ENCODE data around the gene ZFHX3.
"Not testable (repeated sequence)": the region's sequence is repeated elsewhere in the genome, so short reads cannot be mapped to it uniquely, and the experiment has no call there.

ZFHX3 gene, protein sequence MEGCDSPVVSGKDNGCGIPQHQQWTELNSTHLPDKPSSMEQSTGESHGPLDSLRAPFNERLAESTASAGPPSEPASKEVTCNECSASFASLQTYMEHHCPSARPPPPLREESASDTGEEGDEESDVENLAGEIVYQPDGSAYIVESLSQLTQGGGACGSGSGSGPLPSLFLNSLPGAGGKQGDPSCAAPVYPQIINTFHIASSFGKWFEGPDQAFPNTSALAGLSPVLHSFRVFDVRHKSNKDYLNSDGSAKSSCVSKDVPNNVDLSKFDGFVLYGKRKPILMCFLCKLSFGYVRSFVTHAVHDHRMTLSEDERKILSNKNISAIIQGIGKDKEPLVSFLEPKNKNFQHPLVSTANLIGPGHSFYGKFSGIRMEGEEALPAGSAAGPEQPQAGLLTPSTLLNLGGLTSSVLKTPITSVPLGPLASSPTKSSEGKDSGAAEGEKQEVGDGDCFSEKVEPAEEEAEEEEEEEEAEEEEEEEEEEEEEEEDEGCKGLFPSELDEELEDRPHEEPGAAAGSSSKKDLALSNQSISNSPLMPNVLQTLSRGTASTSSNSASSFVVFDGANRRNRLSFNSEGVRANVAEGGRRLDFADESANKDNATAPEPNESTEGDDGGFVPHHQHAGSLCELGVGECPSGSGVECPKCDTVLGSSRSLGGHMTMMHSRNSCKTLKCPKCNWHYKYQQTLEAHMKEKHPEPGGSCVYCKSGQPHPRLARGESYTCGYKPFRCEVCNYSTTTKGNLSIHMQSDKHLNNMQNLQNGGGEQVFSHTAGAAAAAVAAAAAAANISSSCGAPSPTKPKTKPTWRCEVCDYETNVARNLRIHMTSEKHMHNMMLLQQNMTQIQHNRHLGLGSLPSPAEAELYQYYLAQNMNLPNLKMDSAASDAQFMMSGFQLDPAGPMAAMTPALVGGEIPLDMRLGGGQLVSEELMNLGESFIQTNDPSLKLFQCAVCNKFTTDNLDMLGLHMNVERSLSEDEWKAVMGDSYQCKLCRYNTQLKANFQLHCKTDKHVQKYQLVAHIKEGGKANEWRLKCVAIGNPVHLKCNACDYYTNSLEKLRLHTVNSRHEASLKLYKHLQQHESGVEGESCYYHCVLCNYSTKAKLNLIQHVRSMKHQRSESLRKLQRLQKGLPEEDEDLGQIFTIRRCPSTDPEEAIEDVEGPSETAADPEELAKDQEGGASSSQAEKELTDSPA (N-terminal part only)
- total RNA-seq = 0.96 to 3.8 reads per million in 2 experiments

DNA sequence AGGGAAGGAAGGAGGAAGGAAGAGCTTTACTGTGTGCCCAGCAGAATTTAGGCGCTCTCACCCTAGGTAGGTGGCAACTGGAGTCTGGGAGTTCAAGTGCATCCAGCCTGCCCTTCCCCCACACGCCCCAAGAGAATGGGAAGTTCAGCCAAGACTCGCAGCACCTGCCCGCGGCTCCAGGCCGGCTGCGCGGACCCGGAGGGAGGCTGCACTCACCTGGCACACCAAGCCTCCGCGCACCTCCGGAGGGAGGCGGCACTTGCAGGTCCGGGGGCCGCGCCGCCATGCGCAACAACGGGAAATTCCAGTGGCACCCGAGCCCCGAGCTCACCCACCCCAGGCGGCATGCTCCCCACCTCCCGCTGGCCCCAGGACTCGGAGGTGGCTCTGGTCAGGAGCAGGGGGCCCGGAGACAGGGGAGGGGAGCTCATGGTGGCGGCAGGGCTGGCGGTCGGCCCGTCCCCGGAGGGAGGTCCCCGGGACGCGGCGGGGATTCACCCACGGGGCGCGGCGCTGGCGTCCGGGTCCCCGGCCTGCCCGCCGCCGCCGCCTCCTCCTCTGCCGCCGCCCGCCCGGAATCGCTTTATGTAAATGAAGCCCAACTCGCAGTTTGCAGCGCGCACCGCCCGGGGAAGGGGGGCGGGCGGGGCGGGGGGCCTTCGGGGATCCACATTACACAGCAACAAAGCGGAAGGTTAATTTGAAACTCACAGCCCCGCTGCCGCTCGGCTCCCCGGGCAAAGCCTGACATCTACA is at the start of gene ZFHX3:
ZFHX3 (minus strand) TSS at position 593 of the 756 bp plus-strand sequence. CDS start 87,983 bp downstream, outside the sequence.
- DNase-seq (ENCODE audit: low read depth) = no peak

DNA sequence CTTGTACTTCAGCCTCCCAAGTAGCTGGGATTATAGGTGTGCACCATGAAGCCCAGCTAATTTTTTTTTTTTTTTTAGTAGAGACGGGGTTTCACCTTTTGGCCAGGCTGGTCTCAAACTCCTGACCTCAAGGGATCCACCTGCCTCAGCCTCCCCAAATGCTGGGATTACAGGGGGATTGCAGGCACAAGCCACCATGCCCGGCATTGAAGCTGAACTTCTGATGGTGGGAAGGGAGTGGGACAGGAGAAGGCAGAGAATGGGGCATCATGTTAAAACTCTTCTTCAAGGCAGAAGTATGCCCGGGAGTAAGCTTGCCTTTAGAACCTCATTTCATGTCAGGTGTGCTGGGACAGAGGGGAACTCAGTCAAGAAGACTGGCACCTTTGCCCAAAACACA is 48.6 kb upstream of the ZFHX3 start:
- no peak for DNase-seq (ENCODE audit: low read depth)

DNA sequence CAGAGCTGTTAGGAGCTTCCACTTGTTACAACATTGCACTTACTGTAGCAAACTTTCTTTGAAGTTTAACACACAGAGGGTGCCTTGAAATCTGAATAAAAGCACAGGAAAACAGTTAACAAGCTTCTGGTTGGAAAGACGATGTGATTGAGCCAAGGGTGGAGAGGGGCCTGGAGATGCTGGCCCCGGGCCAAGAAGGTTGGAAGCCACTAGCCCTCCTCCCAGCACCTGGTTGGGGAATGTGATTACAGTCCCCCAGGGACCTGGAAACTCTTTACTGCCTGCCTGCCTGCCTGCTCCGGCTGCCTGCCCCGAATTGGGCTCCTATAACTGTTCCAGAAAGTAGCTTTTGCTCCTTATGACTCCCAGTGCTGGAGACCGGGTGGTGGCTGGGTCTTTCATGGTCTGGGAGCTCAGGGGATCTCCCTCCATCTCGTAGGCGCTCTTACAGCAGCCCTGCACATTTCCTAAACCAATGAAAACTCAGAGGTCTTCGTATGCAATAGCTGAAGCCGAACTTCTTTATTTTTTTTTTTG is 48.0 kb upstream of the ZFHX3 start:
- DNase-seq (ENCODE audit: low read depth) = no peak

DNA sequence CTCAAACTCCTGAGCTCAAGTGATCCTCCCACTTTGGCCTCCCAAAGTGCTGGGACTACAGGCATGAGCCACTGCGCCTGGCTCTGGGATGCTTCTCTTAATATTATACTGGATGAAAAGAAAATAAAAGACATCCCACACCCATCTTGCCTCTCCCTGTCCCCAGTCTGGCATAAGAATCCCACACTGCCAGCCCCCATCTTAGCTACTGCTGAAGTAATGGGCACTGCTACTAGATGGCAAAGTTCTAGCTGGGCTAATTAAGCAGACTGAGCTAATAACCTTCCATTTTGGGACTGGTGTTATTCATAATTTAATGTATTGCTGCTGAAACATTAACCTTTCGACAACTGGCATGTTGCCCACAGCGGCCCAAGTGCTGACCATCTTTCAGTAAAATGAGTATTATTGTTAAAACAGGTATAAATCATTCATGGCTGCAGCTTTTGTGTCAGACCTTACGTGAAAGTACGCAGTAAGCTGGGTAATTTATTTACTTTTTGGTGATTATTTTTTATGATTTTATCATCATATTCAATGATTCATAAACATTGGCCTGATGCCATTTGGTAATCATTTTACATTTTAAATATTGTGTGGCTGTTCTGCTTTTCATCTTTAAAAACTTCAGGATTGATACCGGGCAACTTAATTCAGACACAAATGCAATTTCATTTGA is 47.4 kb upstream of the ZFHX3 start:
- no peak for DNase-seq (ENCODE audit: low read depth)

DNA sequence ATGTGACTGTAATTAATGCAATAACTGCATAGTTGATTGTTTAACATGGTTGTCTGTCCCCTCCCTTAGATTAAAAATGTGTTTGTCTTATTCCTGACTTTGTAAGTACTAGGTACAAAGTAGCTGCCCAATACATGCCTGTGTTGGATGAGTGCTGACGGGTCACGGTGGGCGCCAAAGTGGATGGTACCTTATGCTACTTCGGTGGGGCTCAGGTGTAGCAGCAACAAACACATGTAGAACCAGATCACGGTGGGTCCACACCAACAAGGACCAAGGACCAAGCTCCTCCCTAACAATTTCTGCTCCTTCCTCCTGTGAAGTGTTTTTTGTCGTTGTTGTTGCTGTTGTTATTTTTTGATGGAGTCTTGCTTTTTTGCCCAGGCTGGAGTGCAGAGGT is 46.4 kb upstream of the ZFHX3 start:
- DNase-seq (ENCODE audit: low read depth) = no peak

DNA sequence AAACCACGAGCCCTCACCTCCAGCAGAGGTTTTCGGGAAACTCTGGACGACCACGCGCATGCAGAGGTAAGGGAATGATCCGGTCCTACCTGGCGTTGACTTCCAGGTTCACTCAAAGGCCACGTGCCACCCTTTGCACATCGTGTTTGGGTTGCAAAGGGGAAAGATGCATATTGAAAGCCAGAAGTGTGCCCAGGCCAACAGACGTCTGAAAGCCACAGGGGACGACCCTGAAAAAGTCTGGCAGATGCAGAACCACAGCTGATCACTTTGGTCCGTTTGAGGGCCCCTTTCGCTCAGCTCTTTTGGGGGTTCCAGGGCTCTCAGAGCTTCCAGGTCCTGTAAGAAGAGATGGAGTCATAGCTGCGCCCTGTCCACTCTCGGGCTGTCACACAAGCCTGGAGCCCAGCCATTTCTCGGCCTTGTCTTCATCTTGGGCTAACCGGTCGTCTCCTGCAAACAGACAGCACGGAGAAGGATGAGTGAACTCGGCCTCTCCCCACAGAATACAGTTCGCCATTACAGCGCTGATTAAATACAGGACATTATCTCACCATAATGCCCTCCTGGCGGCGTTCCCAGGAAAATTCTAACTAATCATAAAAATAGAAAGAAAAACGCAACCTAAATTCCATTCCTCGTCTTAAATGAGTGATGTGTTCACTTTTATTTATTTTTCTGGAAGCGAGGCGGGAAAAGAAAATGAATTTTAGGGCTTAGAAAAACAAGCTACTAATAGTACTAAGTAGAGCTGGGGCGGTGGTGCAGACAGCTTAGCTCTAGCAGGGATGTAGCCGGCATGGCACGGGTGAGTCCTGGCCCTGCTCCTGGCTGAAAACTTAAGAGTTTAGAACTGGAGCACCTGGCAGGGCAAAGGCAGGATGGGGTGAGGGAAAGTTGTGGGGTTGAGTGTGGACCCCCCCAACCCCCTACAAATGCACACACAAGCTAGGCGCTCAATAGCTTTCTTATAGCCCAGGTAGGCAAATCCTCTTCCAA is 45.5 kb upstream of the ZFHX3 start:
- no peak for DNase-seq (ENCODE audit: low read depth)

DNA sequence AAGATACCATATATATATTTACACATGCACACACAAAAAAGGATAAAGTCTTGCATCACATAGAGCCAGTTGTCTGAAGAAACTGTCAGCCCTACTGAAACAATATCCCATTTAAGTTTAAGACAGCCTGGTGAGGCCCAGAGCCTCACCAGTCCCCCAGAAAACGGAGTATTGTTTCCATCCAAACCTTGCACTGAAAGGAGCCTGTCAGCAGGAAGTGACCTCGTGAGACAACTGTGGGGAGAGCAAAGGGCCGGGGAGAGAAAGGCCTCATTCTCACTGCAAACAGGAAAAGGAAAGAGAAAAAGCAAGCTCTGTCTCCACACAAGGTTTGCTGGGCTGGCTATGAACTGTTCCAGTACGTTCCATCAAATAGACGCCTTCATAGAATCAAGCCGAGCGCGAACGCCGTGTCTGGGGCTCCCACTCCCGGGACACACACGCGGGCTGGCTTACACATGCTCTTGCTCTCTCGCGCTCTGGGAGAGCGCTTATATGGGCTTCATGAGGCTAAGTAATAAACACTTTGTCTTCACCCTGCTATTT is 44.4 kb upstream of the ZFHX3 start:
- DNase-seq (ENCODE audit: low read depth) = no peak

DNA sequence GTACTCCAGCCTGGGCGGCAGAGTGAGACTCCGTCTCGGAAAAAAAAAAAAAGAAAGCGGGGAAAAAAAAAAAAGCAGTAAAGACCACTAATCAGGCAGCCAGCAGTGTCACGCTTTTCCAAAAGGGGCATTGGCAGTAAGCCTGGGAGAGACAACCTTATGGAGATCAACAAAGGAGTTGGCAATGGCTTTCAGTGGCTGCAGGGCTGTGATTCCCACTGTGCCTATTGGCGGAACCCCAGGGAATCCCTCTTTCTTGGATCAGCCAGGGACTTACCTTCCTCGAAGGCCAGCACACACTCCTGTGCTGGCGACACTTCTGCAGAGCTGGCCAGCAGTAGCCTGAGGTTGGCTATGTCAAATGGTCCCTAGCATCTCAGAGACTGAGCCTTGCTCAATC is 43.2 kb upstream of the ZFHX3 start:
- no peak for DNase-seq (ENCODE audit: low read depth)

DNA sequence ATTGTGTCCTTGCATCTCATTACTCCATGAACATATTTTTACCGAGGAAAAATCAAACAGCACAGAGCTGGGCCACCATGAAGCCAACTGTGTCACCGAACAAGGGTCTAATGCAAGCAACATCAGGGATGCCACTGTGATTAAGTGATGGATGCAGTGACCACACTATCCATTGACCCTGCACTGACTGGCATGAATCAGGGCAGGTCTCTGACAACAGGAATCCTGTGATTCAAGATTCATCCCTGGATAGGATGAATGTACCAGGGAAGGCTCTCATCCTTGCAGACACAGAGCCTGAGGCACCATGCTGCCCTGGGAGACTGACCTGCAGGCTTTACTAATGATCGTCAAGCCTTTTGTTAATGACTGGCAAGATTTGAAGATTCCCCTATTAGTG is 41.5 kb upstream of the ZFHX3 start:
- no peak for DNase-seq (ENCODE audit: low read depth)

DNA sequence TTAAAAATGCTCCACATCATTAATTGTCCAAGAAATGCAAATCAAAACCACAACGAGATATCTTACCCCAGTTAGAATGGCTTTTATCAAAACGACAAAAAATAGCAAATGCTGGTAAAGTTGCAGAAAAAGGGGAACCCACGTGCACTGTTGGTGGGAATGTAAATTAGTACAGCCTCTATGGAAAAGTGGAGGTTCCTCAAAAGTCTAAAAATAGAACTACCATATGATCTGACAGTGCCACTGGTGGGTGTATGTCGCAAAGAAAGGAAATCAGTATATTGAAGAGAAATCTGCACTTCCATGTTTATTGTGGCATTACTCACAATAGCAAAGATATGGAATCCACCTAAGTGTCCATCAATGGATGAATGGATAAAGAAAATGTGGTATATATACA is 38.2 kb upstream of the ZFHX3 start:
- no peak for DNase-seq (ENCODE audit: low read depth)

DNA sequence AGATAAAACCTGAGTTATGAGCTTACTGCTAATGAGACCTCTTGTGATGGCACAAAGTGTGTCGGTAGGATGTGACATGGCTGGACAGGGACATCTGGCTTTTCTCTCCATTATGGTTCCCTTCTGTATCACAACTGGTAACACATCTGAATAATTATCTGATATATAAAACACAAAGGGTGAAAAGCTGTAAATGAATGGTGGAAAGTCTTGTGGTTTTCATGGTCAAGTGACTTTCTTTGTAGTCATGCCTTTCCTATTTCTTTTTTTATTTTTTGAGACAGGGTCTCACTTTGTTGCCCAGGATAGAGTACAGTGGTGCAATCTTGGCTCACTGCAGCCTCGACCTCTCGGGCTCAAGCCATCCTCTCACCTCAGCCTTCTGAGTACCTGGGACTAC is 35.3 kb upstream of the ZFHX3 start:
- DNase-seq (ENCODE audit: low read depth) = no peak

DNA sequence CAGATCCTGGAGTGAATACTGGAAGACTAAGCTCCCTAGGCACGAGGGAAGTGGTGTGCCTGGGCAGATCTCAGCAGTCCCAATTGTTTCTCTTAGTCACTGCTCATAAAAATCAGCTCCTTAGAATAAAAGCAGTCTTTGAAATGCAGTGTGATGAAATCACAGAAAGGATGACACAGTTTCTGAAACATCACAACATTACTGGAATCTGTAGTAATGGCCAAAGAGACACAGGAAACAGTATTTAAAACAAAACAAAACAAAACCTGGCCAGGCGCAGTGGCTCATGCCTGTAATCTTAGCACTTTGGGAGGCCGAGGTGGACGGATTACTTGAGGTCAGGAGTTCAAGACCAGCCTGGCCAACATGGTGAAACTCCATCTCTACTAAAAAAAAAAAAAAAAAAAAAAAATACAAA is 34.7 kb upstream of the ZFHX3 start:
- not testable (repeated sequence) for DNase-seq (ENCODE audit: low read depth)

DNA sequence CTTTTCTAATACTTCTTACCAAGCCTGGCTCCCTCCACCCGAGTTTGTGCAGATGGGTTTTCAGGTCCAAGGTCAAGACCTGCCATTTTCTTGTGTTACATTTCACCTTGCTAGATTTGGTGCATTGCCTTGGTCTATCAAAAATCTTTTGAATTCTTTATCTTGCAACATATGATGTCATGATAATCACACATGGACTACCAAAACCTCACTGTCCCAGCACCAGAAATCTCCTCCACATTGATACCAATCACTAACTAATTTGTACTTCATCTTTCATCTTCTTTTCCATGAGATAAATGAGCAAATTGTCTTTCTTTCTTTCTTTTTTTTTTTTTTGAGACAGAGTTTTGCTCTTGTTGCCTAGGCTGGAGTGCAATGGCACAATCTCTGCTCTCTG is 33.0 kb upstream of the ZFHX3 start:
- no peak for DNase-seq (ENCODE audit: low read depth)

DNA sequence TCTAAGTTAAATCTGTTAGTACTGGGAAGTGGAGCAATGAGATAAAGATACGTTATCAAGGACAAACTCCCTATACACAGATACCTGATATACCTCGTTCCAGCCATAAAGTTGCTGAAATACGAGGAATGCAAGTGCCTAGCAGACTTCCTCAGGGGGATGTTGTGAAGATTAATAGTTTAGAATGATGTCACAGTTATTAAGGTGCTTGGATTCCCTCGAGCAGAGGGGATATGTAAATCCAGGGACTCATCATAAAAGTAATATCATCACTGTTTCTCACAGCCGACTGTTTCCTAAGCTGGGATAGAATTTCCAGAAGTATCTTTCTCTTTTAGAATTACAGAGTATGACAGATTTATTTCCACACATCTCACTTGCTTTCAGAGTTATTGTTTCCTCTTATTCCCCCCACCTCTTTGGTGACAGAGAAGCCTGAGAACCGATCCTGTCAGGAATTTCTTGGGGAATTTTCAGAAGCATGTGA is 28.4 kb upstream of the ZFHX3 start:
- no peak for DNase-seq (ENCODE audit: low read depth)

DNA sequence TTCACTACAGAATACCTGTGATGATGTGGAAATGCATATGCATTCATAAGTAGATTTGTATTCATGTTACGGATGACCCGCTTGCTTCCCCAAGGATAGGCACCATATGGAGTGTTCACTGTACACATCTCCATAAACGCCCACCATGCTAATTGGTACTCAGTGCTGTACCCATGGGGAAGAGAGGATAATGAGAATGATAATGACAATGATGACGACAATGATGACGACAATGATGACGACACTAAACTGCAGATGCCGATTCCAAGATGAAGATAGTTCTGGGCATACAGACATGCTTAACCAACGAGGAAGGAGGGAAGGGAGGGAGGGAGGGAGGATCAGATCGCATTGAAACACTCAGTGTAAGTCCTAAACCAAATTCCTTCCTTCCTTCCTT is 26.5 kb upstream of the ZFHX3 start:
- DNase-seq (ENCODE audit: low read depth) = no peak

DNA sequence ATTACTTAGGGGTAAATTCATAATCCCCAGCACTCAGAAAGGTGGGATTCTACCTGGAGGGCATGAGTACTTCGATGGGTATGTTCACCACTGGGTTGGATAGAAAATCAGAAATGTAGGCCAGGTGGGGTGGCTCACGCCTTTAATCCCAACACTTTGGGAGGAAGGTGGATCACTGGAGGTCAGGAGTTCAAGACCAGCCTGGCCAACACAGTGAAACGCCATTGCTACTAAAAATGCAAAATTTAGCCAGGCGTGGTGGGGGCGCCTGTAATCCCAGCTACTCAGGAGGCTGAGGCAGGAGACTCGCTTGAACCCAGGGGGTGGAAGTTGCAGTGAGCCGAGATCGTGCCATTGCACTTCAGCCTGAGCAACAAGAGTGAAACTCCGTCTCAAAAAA is 24.1 kb upstream of the ZFHX3 start:
- not testable (repeated sequence) for DNase-seq (ENCODE audit: low read depth)

DNA sequence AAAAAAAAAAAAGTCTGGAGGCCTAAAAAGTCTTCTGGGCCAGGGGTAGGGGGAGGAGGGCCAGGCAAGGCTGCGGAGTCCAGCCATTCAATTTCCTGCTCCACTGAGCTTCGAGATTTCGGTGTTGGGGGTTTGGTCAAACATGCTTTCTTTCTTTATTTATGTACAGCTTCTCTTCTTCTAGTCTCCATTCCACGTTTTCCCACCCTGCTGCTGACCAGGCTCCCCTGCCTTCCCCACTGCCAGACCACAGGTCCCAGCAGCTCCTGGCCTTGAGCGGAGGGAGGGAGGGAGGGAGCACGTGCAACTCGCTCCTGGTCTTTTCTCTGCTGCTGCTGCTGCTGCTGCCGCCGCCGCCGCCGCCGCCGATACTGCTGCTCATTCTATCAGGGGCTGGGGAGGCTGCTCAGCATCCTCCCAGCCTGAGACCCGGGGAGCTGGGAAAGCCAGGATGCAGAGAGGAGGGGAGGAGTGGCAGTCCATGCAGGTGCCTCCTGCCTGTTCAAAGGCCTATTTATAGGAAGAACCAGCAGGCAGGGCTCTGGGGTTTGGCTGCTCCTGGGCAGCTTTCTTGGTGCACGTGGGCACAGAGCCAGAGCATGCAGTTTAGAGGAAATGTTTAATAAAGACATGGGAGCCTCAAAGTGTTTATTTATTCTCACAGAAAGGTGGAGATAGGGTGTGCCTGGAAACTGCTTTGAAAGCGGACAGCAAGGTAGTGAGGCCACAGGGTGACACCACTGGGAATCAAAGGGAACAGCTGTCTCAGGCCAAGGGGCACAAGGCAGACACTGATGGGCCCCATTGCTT is 23.4 kb upstream of the ZFHX3 start:
- no peak for DNase-seq (ENCODE audit: low read depth)

All from T follicular helper cell (primary cell).